ENCODE data around the gene PRKCD.
A peak's percentile ranks its signal among the peaks of the same experiment; 100 is the strongest.

The PRKCD gene

GRCh38 chr3:53113293-53114010 is 47.6 kb upstream of the PRKCD start (continued):
- no peak for TF ChIP-seq PATZ1 (CRISPR knock-in tag; IDR thresholded peaks at IDR 0.05; ENCODE audit: borderline replicate concordance)
- TF ChIP-seq ARNTL (CRISPR knock-in tag; IDR thresholded peaks at IDR 0.05; ENCODE audit: borderline replicate concordance, low read depth), result no peak
- TF ChIP-seq ZNF565 (CRISPR knock-in tag; conservative IDR thresholded peaks at IDR 0.05; ENCODE audit: low read depth), result no peak
- TF ChIP-seq SNAI2 (CRISPR knock-in tag; IDR thresholded peaks at IDR 0.05), result no peak
- no peak for TF ChIP-seq TOX (CRISPR knock-in tag; IDR thresholded peaks at IDR 0.05; ENCODE audit: borderline replicate concordance)
- no peak for TF ChIP-seq CSDC2 (CRISPR knock-in tag; IDR thresholded peaks at IDR 0.05)
- no peak for TF ChIP-seq TCF4 (CRISPR knock-in tag; IDR thresholded peaks at IDR 0.05; ENCODE audit: borderline replicate concordance)
- no peak for TF ChIP-seq ZFP3 (CRISPR knock-in tag; IDR thresholded peaks at IDR 0.05)

GRCh38 chr3:53114011-53114400 is 47.0 kb upstream of the PRKCD start:
- TF ChIP-seq CSDC2 (CRISPR knock-in tag; IDR thresholded peaks at IDR 0.05) (no peak), TSHZ2 (CRISPR knock-in tag; IDR thresholded peaks at IDR 0.05) (no peak), PATZ1 (CRISPR knock-in tag; IDR thresholded peaks at IDR 0.05; ENCODE audit: borderline replicate concordance) (no peak), ZFP3 (CRISPR knock-in tag; IDR thresholded peaks at IDR 0.05) (no peak), ZNF565 (CRISPR knock-in tag; conservative IDR thresholded peaks at IDR 0.05; ENCODE audit: low read depth) (no peak), ZFP30 (CRISPR knock-in tag; IDR thresholded peaks at IDR 0.05) (no peak), POU6F1 (CRISPR knock-in tag; IDR thresholded peaks at IDR 0.05; ENCODE audit: borderline replicate concordance, low read depth) (no peak), PPARA (CRISPR knock-in tag; IDR thresholded peaks at IDR 0.05; ENCODE audit: borderline replicate concordance) (no peak), TCF4 (CRISPR knock-in tag; IDR thresholded peaks at IDR 0.05; ENCODE audit: borderline replicate concordance) (no peak)

GRCh38 chr3:53114412-53115074 is 46.5 kb upstream of the PRKCD start:
- TF ChIP-seq SNAI2 (CRISPR knock-in tag; IDR thresholded peaks at IDR 0.05) (no peak), TCF4 (CRISPR knock-in tag; IDR thresholded peaks at IDR 0.05; ENCODE audit: borderline replicate concordance) (no peak), RARB (CRISPR knock-in tag; IDR thresholded peaks at IDR 0.05) (no peak), BACH2 (CRISPR knock-in tag; IDR thresholded peaks at IDR 0.05; ENCODE audit: borderline replicate concordance) (no peak), ESRRG (CRISPR knock-in tag; IDR thresholded peaks at IDR 0.05) (no peak), PPARA (CRISPR knock-in tag; IDR thresholded peaks at IDR 0.05; ENCODE audit: borderline replicate concordance) (no peak), ZNF8 (CRISPR knock-in tag; IDR thresholded peaks at IDR 0.05) (no peak), POU6F1 (CRISPR knock-in tag; IDR thresholded peaks at IDR 0.05; ENCODE audit: borderline replicate concordance, low read depth) (no peak), ZC3H10 (CRISPR knock-in tag; IDR thresholded peaks at IDR 0.05) (no peak), TSHZ2 (CRISPR knock-in tag; IDR thresholded peaks at IDR 0.05) (no peak), ZNF70 (CRISPR knock-in tag; IDR thresholded peaks at IDR 0.05) (no peak), ZFP30 (CRISPR knock-in tag; IDR thresholded peaks at IDR 0.05) (no peak), ZFP3 (CRISPR knock-in tag; IDR thresholded peaks at IDR 0.05) (no peak), TOX (CRISPR knock-in tag; IDR thresholded peaks at IDR 0.05; ENCODE audit: borderline replicate concordance) (no peak), GLIS3 (CRISPR knock-in tag; IDR thresholded peaks at IDR 0.05) (no peak), ISL1 (CRISPR knock-in tag; IDR thresholded peaks at IDR 0.05) (no peak), PATZ1 (CRISPR knock-in tag; IDR thresholded peaks at IDR 0.05; ENCODE audit: borderline replicate concordance) (no peak)
- no peak for ATAC-seq

More at GRCh38 chr3:53114011-53114400, 47.0 kb upstream of the PRKCD start:
- peak; percentile 93 for ATAC-seq

All from SK-N-SH treated with all-trans-retinoic acid at 6 μM for 48 hours (cell line).